Spleen (tissue), 11 donors: ENCODE results near the gene DYNLT2B. TPM values are rescaled to one million over a fixed set of nuclear protein-coding genes. Genes with fewer than 3 reads are reported as not detected.

Experiments
- DNase-seq: peaks from one replicate; pipeline ENCODE4 v3.0.0-alpha.2; 2020
- H3K27ac ChIP-seq, 8 donors: fragments of 200-600 bp; sonication (generic) in 7 of 8; 1 replicate in 4 of 8; 2 replicates in 4 of 8; pipeline versions ENCODE4 v1.5.0 to v1.8.0; 2016 to 2021; ENCODE audit warnings: inconsistent platforms in 4 of 8, mild to moderate bottlenecking in 4 of 8, moderate library complexity in 1 of 8
- H3K27me3 ChIP-seq, 7 donors: fragments of 200-600 bp; sonication (generic) in 6 of 7; replicated peaks in 1 of 7; 1 replicate in 4 of 7; 2 replicates in 3 of 7; pipeline versions ENCODE4 v1.5.0 to v1.8.0; 2016 to 2021; ENCODE audit warnings: inconsistent platforms in 3 of 7, mild to moderate bottlenecking in 1 of 7
- H3K36me3 ChIP-seq, 6 donors: fragments of 200-600 bp; sonication (generic) in 5 of 6; 1 replicate in 4 of 6; 2 replicates in 2 of 6; pipeline versions ENCODE4 v1.5.0 to v1.8.0; 2016 to 2021; ENCODE audit warnings: inconsistent platforms in 2 of 6
- H3K4me1 ChIP-seq, 6 donors: fragments of 200-600 bp; sonication (generic) in 5 of 6; 1 replicate in 3 of 6; 2 replicates in 3 of 6; pipeline versions ENCODE4 v1.5.0 to v1.8.0; 2016 to 2021; ENCODE audit warnings: inconsistent platforms in 3 of 6
- H3K4me3 ChIP-seq, 8 donors: fragments of 200-600 bp; sonication (generic) in 7 of 8; 1 replicate in 4 of 8; 2 replicates in 4 of 8; pipeline versions ENCODE4 v1.5.0 to v1.8.0; 2016 to 2021; ENCODE audit warnings: inconsistent platforms in 4 of 8, mild to moderate bottlenecking in 4 of 8, moderate library complexity in 2 of 8
- H3K9me3 ChIP-seq, 8 donors: fragments of 200-600 bp; sonication (generic) in 7 of 8; 1 replicate in 4 of 8; 2 replicates in 4 of 8; pipeline versions ENCODE4 v1.5.0 to v1.8.0; 2016 to 2021; ENCODE audit warnings: inconsistent platforms in 4 of 8
- POLR2A ChIP-seq, 3 donors: fragments of 450-650 bp; IDR thresholded peaks; one replicate each; pipeline ENCODE4 v1.5.1; 2017; ENCODE audit warnings: antibody characterized with exemption in 3 of 3, mild to moderate bottlenecking in 1 of 3
- POLR2AphosphoS5 ChIP-seq, 3 donors: sonication (generic); formaldehyde crosslinking; IDR thresholded peaks; one replicate each; pipeline ENCODE4 v1.5.1; 2017; ENCODE audit warnings: antibody characterized with exemption in 3 of 3
- WGBS, 5 donors: extraction: QIAGEN DNeasy Blood & Tissue Kit in 3 of 5; methylation state at CpG; one replicate each; pipeline versions ENCODE4 v1.1.5 to v1.1.7; 2013 to 2018; 5-methylcytosine and 5-hydroxymethylcytosine counted together
- intact Hi-C: fragments of 100-400 bp; cut with DNase I; formaldehyde crosslinking; loops from one replicate; pipeline ENCODE4 v1.15.0; 2023; ENCODE audit warnings: low total_unique reads
- polyA plus RNA-seq, 3 donors: library from polyadenylated mRNA; stranded (reverse); fragments of 200-250 nt; gene quantifications; one replicate each; pipeline ENCODE4 v1.2.1, GENCODE V29; 2013
- total RNA-seq, 7 donors: library from RNA; depleted of rRNA in 3 of 7; stranded (reverse); fragments of >200 nt in 3 of 7; fragmentation: NEBNext Ultra II Directional in 4 of 7; extraction: Animal tissue kit (Norgen Biotek cat#: 25700) in 4 of 7; gene quantifications; one replicate each; pipeline versions ENCODE4 v1.1.0 to v1.2.1, GENCODE V29; 2016 to 2021
- TF ChIP-seq, protein P1 (sequence below), 11 experiments: fragments of 200-600 bp in 7 of 11; fragments of 450-650 bp in 4 of 11; sonication (generic) in 4 of 11; IDR thresholded peaks in 8 of 11; conservative IDR thresholded peaks in 3 of 11; 1 replicate in 7 of 11; 2 replicates in 4 of 11; pipeline versions ENCODE4 v1.4.0 to v1.8.0; 2016 to 2021; ENCODE audit warnings: antibody characterized with exemption in 11 of 11, inconsistent platforms in 4 of 11, mild to moderate bottlenecking in 1 of 11
- donor health status: healthy with polysubstance abuse.
- donor health status: DM: no; HTN: no; CAD: no; lungs with moderate emphysema.
- donor health status: DM: no; HTN: no; CAD: no.
- donor health status: Bipolar disorder and iron deficiency.
- donor health status: healthy.
- donor health status: DM: no; HTN: no; CAD: no.
- donor health status: DM: yes; HTN: yes; CAD: no.

DYNLT2B gene
- total and polyA plus RNA-seq, 10 donors: 1.7 to 21.3 (median 7.1) TPM

DNA sequence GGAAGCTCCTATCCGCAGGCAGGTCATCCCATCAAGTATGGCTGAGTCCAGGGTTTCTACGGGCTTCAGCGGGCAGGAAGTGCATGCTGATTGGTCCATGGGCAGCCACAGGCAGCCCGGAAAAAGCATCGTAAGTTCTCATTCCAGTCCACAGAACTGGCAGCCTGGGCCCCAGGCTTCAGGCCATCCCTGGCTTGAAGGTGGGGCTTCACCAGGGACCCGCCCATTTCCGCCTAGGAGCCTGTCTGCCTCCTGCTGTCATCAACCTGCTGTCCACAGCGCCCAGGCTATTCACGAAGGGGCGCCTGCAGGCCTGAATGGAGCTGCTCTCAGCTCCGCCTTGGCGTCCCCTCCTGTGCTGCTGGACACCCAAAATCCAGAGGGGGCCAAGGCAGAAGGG, 44.4 kb downstream of the DYNLT2B start:
- H3K9me3 ChIP-seq: no peaks in the 10 kb centered on the region
- intact Hi-C loops: no loop called here
- TF ChIP-seq POLR2A (IDR thresholded peaks at IDR 0.05): no peak
- TF ChIP-seq, protein P1, sequence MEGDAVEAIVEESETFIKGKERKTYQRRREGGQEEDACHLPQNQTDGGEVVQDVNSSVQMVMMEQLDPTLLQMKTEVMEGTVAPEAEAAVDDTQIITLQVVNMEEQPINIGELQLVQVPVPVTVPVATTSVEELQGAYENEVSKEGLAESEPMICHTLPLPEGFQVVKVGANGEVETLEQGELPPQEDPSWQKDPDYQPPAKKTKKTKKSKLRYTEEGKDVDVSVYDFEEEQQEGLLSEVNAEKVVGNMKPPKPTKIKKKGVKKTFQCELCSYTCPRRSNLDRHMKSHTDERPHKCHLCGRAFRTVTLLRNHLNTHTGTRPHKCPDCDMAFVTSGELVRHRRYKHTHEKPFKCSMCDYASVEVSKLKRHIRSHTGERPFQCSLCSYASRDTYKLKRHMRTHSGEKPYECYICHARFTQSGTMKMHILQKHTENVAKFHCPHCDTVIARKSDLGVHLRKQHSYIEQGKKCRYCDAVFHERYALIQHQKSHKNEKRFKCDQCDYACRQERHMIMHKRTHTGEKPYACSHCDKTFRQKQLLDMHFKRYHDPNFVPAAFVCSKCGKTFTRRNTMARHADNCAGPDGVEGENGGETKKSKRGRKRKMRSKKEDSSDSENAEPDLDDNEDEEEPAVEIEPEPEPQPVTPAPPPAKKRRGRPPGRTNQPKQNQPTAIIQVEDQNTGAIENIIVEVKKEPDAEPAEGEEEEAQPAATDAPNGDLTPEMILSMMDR (IDR thresholded peaks at IDR 0.05 in 8 of 11, conservative IDR thresholded peaks at IDR 0.05 in 3 of 11): no peak
- no peak for TF ChIP-seq POLR2AphosphoS5 (IDR thresholded peaks at IDR 0.05)
- no peak for DNase-seq
- no peaks in the 10 kb centered on the region for H3K27me3 ChIP-seq
- H3K4me3 ChIP-seq: no peak overlapping the region
- peak overlapping the region in 7 of 8 donors; percentile 58 to 79 (median 69) for H3K27ac ChIP-seq
- 93 to 98% (median 97%) methylated on average over 12 of the region's 12 CpGs for WGBS, 5 donors
- H3K4me1 ChIP-seq: peaks cover 0 to 61% (median 22%) of the 10 kb centered on the region in 6 donors
- peaks cover 0 to 53% (median 15%) of the 10 kb centered on the region in 6 donors for H3K36me3 ChIP-seq

DNA sequence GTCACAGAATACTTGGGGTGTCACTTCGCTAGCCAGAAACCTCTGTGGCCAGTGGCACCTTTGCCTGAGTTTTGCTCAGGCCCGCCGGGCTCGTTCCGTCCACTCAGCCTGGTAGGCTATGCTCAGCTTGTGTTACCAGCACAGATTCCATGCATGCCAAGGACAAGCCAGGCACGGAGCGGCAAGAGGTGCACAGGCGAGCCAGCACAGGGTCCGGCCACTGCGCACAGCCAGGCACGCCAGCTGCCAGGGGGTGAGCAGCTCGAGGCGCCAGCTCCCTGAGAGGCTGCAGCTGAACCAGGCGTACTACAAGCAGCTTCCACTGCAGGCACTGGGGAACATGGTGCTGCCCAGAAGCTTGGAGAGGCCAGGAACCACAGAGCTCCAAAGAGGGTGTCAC, 45.2 kb downstream of the DYNLT2B start:
- Histone ChIP-seq H3K27ac (peak overlapping the region in 2 of 8 donors; percentile 14 to 72), H3K36me3 (peaks cover 0 to 61% (median 18%) of the 10 kb centered on the region in 6 donors), H3K27me3 (no peaks in the 10 kb centered on the region), H3K4me3 (no peak overlapping the region), H3K9me3 (no peaks in the 10 kb centered on the region), H3K4me1 (peaks cover 0 to 61% (median 23%) of the 10 kb centered on the region in 6 donors)
- 96 to 98% (median 97%) methylated on average over 13 to 14 of the region's 14 CpGs for WGBS, 5 donors
- no peak for DNase-seq
- intact Hi-C loops: no loop called here
- TF ChIP-seq, protein P1 (IDR thresholded peaks at IDR 0.05 in 8 of 11, conservative IDR thresholded peaks at IDR 0.05 in 3 of 11): no peak
- peak in 1 of 3 donors; percentile 44 for TF ChIP-seq POLR2AphosphoS5 (IDR thresholded peaks at IDR 0.05)

DNA sequence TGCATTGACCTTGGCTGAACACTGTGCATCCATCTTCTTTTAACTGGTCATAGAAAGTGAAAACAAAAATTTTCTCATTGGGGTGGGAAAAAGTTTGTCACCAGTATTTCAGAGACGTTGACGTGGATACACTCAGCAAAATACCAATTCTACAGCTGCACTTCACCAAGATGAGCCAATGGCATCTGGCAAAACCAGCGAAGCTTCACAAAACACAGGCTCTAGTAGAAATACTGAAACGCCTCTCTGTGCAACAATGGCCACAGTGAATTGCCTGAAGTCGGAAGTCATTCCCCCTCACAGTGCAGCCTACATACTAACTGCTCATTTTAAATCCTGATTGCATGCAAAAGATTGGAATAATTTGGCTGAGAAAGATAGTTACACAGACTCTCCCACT, 47.5 kb downstream of the DYNLT2B start:
- DNase-seq: no peak
- peaks cover 0 to 72% (median 42%) of the 10 kb centered on the region in 6 donors for H3K36me3 ChIP-seq
- H3K27ac ChIP-seq: no peak overlapping the region
- peaks cover 0 to 51% (median 22%) of the 10 kb centered on the region in 6 donors for H3K4me1 ChIP-seq
- H3K9me3 ChIP-seq: no peaks in the 10 kb centered on the region
- H3K27me3 ChIP-seq: no peaks in the 10 kb centered on the region
- TF ChIP-seq, protein P1 (IDR thresholded peaks at IDR 0.05 in 8 of 11, conservative IDR thresholded peaks at IDR 0.05 in 3 of 11): no peak
- no peak for TF ChIP-seq POLR2A (IDR thresholded peaks at IDR 0.05)
- TF ChIP-seq POLR2AphosphoS5 (IDR thresholded peaks at IDR 0.05): no peak
- intact Hi-C loops: no loop called here
- H3K4me3 ChIP-seq: no peak overlapping the region
- whole genome bisulfite sequencing, 5 donors: 80 to 95% (median 89%) methylated on average over 5 of the region's 5 CpGs

DNA sequence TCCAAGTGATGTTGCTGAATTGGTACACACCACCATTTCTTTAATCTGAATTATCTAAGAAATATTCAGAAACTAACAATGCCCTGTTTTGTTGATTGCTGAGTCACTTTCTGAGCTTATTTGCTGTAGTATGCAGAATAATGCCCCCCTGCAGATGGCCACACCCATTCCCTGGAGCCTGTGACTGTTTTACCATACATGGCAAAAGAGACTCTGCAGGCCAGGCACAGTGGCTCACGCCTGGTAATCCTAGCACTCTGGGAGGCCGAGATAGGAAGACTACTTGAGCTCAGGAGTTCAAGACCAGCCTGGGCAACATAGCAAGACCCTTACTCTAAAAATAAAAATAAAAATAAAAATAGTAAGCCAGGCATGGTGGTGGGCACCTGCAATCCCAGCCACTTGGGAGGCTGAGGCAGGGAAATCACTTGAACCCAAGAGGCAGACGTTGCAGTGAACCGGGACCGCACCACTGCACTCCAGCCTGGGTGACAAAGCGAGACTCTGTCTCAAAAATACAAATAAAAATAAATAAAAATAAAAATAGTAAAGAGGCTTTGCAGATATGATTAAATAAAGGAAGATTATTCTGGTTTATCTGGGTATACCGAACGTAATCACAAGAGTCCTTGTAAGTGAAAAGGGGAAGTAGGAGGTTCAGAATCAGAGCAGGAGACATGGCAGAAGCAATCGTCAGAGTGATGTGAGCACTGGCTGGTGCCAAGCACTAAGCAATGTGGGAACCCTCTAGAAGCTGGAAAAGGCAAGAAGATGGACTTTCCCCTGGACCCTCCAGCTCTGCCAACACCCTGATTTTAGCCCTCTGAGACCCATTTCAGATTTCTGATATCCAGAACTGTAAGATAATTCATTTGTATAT, 49.5 kb downstream of the DYNLT2B start:
- intact Hi-C loops: no loop called here
- Histone ChIP-seq H3K27me3 (no peaks in the 10 kb centered on the region), H3K4me1 (peaks cover 0 to 32% (median 11%) of the 10 kb centered on the region in 6 donors), H3K36me3 (peaks cover 0 to 83% (median 52%) of the 10 kb centered on the region in 6 donors), H3K4me3 (no peak overlapping the region), H3K9me3 (no peaks in the 10 kb centered on the region), H3K27ac (peak overlapping the region in 2 of 8 donors; percentile 49 to 61)
- no peak for DNase-seq
- TF ChIP-seq POLR2AphosphoS5 (IDR thresholded peaks at IDR 0.05): no peak
- TF ChIP-seq, protein P1 (IDR thresholded peaks at IDR 0.05 in 8 of 11, conservative IDR thresholded peaks at IDR 0.05 in 3 of 11): no peak
- TF ChIP-seq POLR2A (IDR thresholded peaks at IDR 0.05): no peak
- 59 to 70% (median 67%) methylated on average over 9 of the region's 9 CpGs for WGBS, 5 donors
